Measurements from ENCODE around the gene MICU1.
"Not testable (repeated sequence)": the region's sequence is repeated elsewhere in the genome, so short reads cannot be mapped to it uniquely, and the experiment has no call there.

The MICU1 gene

DNA sequence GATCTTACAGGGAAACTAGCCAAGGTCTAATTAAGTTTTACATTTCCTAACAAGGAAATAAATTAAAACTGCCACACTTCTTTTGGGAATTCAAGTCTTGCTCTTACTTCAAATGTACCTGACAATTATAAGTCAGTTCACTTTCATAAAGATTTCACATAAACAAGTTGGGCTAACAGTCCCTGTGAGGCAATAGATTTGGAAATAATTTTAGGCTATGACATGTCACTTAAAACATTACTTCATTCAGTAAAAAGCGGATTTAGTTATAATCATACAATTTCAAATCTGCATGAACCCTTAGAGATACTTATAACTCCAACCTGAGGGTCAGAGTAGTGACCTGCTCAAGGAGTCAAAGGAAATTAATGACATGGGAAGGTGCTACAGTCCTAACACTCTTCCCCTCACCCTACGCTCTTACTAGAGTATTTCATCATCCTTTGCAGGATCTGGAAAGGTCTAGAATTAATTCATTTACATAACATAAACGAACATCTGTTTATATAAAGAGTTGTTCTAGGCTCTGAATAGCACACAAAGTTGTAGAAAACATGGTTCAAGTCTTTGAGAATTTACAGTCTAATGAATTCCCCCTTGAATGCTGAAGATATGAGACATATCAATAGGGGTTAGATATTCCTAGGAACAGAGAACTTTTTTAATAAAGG lies 238.8 kb downstream of the MICU1 start:
- no peak for DNase-seq (ENCODE audit: low read depth in 2 of 2)

DNA sequence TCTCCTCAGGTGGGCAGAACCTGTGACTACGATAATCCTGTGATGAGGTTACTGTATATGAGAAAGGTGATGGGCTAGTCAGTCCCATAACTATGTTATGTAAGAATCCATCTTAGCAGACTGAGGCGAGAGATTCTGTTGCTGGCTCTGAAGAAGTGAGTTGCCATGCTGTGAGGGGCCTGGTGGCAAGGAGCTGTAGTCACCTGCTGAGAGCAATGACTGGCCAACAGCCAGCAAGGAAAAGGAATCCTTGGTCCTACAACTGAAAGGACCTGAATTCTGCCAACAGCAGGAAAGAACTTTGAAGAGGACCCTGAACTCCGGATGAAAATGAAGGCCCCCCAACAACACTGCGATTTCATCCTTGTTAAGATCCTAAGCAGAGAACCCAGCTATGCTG lies 240.2 kb downstream of the MICU1 start:
- no peak for DNase-seq (ENCODE audit: low read depth in 2 of 2)

- not testable (repeated sequence) for DNase-seq (ENCODE audit: low read depth in 2 of 2)
These were observed 240.9 kb downstream of the MICU1 start for GRCh38 chr10:72384982-72385381.

- no peak for DNase-seq (ENCODE audit: low read depth in 2 of 2)
These were observed 246.1 kb downstream of the MICU1 start for GRCh38 chr10:72379776-72380175.

GRCh38 chr10:72379062-72379461 lies 246.8 kb downstream of the MICU1 start:
- DNase-seq (ENCODE audit: low read depth in 2 of 2): no peak

DNA sequence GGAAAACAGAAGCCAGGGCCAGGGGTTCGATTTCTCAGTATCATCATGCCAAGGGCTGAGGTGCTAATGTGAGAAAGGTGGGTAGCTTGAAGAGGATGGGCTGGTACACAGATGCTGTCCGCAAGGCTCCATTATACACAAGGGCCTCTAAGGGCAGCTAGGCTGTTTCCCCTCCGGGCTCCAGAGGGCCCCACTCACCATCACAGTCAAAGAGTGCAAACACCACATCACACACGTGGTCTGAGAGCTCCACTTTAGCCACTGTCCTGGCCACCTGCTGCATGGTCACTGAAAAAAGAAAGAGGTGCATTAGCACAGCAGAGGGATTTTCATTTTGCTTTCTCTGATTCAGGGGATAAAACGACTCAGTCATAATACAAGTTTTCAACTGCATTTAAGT lies 250.3 kb downstream of the MICU1 start:
- no peak for DNase-seq (ENCODE audit: low read depth in 2 of 2)

DNA sequence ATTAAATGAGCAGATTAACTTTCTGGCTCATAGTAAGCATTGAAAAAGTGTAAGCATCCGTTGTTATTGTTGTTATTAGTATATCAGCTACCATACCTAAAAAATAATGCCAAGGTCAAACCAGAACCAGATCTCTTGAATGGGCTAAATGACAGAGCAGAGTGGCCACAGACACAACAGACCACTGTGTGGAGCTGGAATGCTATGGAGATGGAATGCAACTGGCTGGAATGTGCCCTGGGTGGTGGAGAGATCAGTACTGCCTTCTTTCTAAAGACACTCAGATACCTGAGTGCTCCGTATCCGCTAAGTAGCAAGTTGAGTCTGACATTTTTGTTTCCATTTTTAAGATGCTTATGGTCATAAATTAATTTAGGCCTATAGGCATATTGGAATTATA lies 250.7 kb downstream of the MICU1 start:
- DNase-seq (ENCODE audit: low read depth in 2 of 2): no peak

DNA sequence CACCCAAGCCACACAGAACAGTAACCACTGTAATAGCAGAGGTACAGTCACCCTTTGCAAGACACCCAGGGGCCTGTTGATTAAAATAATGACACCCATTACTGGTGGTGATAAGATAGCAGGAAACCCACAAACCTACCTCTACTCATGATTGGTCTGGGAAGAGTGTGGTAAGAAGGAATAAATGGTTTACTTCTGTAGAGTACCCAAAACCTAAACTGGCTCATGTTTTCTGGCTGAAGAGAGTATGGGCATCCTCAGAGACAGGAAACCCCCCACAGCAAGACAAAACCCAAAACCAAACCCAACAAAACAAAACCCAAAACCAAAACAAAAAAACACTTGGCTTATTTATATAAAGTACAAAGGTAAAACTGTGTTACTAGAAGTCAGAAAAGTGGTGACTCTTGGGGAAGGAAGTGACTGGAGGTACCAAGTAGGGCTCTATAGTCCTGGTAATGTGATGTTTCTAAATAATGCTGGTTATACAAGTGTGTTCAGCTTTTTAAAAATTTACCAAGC lies 255.6 kb downstream of the MICU1 start:
- no peak for DNase-seq (ENCODE audit: low read depth in 2 of 2)

DNA sequence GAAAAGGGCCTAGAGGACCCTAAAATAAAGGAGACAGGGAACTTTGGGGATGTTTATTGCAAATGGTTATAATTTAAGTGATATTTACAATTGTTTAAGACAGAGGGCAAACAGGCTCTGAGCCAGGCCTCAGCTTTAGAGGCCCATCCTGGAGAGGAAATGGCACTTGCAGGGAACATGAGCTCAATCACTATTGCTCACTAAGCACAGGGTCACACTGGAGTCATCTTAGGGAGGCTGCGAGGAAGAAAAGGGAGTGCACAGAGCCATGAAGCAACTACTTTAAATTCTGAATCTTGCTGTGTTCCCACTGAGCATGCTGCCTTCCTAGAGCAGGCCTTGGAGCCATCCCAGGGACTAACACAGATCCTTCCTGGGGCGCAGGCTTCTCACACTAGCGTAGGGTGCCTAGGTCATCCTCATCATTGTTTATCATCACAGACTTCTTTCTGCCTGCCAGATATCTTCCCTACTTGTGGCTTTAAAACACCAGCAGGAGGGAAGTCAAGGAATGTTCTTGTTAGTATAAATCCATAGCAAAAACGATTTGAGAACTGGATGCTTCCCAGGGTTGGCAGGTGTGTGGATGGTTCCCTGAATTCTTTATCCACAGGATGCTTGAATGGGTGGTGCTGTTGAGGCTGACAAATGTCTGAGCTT lies 258.4 kb downstream of the MICU1 start:
- no peak for DNase-seq (ENCODE audit: low read depth in 2 of 2)

DNA sequence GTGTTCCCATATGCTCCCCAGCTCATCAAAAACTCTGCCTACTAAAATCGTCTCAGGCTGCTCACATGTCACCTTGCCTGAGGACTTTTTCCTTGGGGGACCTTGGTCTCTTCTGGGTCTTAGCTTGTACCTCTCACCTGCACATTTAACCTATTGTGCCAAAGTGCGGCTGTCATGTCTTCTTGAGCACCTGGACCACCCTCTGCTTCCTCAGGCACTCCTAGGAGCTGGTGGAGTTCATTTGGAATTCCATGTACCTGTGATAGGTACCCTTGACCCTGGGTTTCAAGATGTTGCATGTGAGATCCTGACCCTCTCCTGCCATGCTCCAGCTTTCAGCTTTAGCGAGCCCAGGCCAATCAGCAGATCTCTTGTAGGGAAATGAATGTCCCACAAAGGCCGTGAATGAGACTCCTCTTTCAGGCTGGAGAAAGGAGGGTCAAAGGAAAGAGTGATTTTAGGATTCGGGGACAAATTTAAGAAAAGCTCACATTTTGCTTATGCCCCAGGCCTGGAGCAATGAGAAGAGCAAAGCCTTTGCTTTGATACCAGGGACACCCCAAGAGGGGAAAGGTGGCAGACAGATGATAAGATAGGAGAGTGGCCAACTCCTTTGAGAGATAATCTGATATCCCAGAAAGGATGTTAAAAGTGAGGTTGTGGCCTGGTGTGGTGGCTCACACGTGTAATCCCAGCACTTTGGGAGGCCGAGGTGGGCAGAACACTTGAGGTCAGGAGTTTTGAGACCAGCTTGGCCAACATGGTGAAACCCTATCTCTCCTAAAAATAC lies 260.6 kb downstream of the MICU1 start:
- DNase-seq (ENCODE audit: low read depth in 2 of 2): no peak

- peak; percentile 79 for DNase-seq (ENCODE audit: low read depth in 2 of 2)
These were observed 261.6 kb downstream of the MICU1 start for GRCh38 chr10:72364239-72364777.

GRCh38 chr10:72356987-72357386 lies 268.9 kb downstream of the MICU1 start:
- DNase-seq (ENCODE audit: low read depth in 2 of 2): no peak

- DNase-seq (ENCODE audit: low read depth in 2 of 2): no peak
These were observed 269.8 kb downstream of the MICU1 start for GRCh38 chr10:72356115-72356514.

- DNase-seq (ENCODE audit: low read depth in 2 of 2): no peak
These were observed 270.7 kb downstream of the MICU1 start for GRCh38 chr10:72355214-72355555.

- DNase-seq (ENCODE audit: low read depth in 2 of 2): peak; percentile 81 to 84
These were observed 271.3 kb downstream of the MICU1 start, which contains the start of gene DNAJB12 for GRCh38 chr10:72354356-72355213. Gene DNAJB12 (minus strand): TSS chr10:72354919. CDS start chr10:72354897, 22 bp downstream.

DNA sequence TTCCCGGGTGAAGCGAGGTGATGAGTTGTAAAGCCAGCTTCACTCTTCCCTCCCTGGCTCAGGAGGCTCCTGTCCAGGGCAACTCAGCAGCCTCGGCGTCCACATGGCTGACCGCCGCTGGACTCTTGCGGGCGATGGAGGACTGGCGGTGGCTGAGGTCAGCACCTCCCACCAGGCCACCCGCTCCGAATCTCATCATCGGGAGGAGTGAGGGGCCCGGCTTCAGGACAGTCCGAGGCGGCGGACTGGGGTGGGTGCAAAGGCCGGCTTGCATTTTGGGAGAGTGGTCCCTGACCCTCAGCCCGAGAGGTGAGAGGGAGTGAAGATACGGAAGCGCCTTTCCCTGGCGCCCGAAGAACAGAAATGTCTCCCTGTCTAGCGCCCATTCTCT lies 271.9 kb downstream of the MICU1 start:
- no peak for DNase-seq (ENCODE audit: low read depth in 2 of 2)

- DNase-seq (ENCODE audit: low read depth in 2 of 2): no peak
These were observed 272.6 kb downstream of the MICU1 start for GRCh38 chr10:72353028-72353964.

- DNase-seq (ENCODE audit: low read depth in 2 of 2): no peak
These were observed 274.4 kb downstream of the MICU1 start for GRCh38 chr10:72351479-72351878.

DNA sequence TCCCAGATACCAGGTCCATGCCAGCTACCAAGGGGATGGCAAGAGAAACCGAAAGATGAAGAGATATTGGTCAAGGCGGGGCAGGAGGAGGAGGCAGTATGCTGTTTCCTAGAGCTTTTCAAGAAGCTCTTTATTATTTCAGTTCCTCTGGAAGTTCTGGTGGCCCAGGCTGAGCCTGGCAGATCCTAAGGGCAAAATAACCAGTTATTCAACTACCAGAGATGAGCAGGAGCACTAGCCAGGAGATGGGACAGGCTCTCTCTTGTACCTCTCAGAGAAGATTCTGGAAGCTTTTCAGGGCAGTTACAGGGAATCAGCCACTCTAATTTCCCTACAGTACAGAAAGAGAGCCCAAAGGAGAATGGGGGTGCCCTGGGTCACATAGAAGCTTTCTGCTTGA lies 276.4 kb downstream of the MICU1 start:
- no peak for DNase-seq (ENCODE audit: low read depth in 2 of 2)

GRCh38 chr10:72348282-72348681 lies 277.6 kb downstream of the MICU1 start:
- no peak for DNase-seq (ENCODE audit: low read depth in 2 of 2)

Data from stimulated activated CD4-positive, alpha-beta T cell treated with anti-CD3 and anti-CD28 coated beads, Interleukin-4, amount 100 ng/mL, for 48 hours (primary cell).